ENCODE measurements around the gene METRNL. TPM values are rescaled to one million over a fixed set of nuclear protein-coding genes. Genes with fewer than 3 reads are reported as not detected.
"Not testable (repeated sequence)": the region's sequence is repeated elsewhere in the genome, so short reads cannot be mapped to it uniquely, and the experiment has no call there.

METRNL gene
- total RNA-seq, 1 donor from 2014 or later = 131 TPM

GRCh38 chr17:83140249-83140566 is 60.8 kb downstream of the METRNL start:
- peak; percentile 36 for DNase-seq (ENCODE audit: low spot score)
- intact Hi-C loops (cut with DNase I) = not testable (repeated sequence)

GRCh38 chr17:83142619-83143018 is 63.2 kb downstream of the METRNL start:
- ATAC-seq (no peak), DNase-seq (ENCODE audit: low spot score) (no peak)
- intact Hi-C loops (cut with DNase I) = no loop called here

More at GRCh38 chr17:83140249-83140566, 60.8 kb downstream of the METRNL start:
- ATAC-seq = not testable (repeated sequence)

GRCh38 chr17:83143817-83144231 is 64.4 kb downstream of the METRNL start:
- intact Hi-C loops (cut with DNase I) = no loop called here
- DNase-seq (ENCODE audit: low spot score) = peak; percentile 37
- ATAC-seq = no peak

Other genes with a start within 250 kb of the METRNL start
- gene ZNF750, start 239.6 kb upstream of the METRNL start, total RNA-seq = not detected